WERI-Rb-1 (cell line): Measurements from ENCODE around the gene ZFR2.
A peak's percentile ranks its signal among the peaks of the same experiment; 100 is the strongest.

Source experiments
- DNase-seq: peaks from one replicate; pipeline ENCODE4 v3.0.0-alpha.2; 2020
- H3K27ac ChIP-seq: fragments of 250-450 bp; sonication (Bioruptor Pico); 2 replicates; pipeline ENCODE4 v1.5.1; 2020; ENCODE audit warnings: mild to moderate bottlenecking, moderate library complexity
- H3K27me3 ChIP-seq: fragments of 250-450 bp; sonication (Bioruptor Pico); 2 replicates; pipeline ENCODE4 v1.5.1; 2021; ENCODE audit warnings: mild to moderate bottlenecking, low read depth, moderate library complexity; ENCODE audit not compliant: insufficient read depth, severe bottlenecking
- H3K36me3 ChIP-seq: fragments of 250-450 bp; sonication (Bioruptor Pico); 2 replicates; pipeline ENCODE4 v1.5.1; 2020; ENCODE audit warnings: mild to moderate bottlenecking, moderate library complexity
- H3K4me3 ChIP-seq: 2 replicates; pipeline ENCODE4 v1.5.1; 2011; ENCODE audit warnings: low read depth, mild to moderate bottlenecking, control low read depth, low read length
- H3K9me3 ChIP-seq: fragments of 250-450 bp; sonication (Bioruptor Pico); 2 replicates; pipeline ENCODE4 v1.5.1; 2021; ENCODE audit warnings: mild to moderate bottlenecking, moderate library complexity; ENCODE audit not compliant: severe bottlenecking
- CTCF ChIP-seq: IDR thresholded peaks from 2 replicates; pipeline ENCODE4 v1.5.1; 2011; ENCODE audit warnings: low read depth, mild to moderate bottlenecking, control low read depth, inconsistent platforms, low read length

The ZFR2 gene

GRCh38 chr19:3868770-3869456 is at the start of gene ZFR2:
ZFR2 (minus strand) TSS chr19:3869038; CDS start chr19:3869017, 21 bp downstream.
- peak; percentile 22 for DNase-seq
- no peak for TF ChIP-seq CTCF
- Histone ChIP-seq H3K36me3 (no peaks in the 10 kb centered on the region), H3K27me3 (no peaks in the 10 kb centered on the region), H3K27ac (no peak within 1 kb of the TSS), H3K9me3 (no peaks in the 10 kb centered on the region), H3K4me3 (no peak within 1 kb of the TSS)

- no peak for DNase-seq
- no peak for TF ChIP-seq CTCF
- Histone ChIP-seq H3K9me3 (peaks cover 3% of the 10 kb centered on the region), H3K27me3 (no peaks in the 10 kb centered on the region), H3K4me3 (no peak overlapping the region), H3K27ac (no peak overlapping the region), H3K36me3 (peaks cover 73% of the 10 kb centered on the region)
Measured at GRCh38 chr19:3916033-3916432, 47.2 kb upstream of the ZFR2 start.

GRCh38 chr19:3914199-3914598 is 45.4 kb upstream of the ZFR2 start:
- no peak overlapping the region for H3K27ac ChIP-seq
- H3K27me3 ChIP-seq: no peaks in the 10 kb centered on the region
- peaks cover 16% of the 10 kb centered on the region for H3K9me3 ChIP-seq
- H3K36me3 ChIP-seq: peaks cover 74% of the 10 kb centered on the region
- no peak for TF ChIP-seq CTCF
- no peak overlapping the region for H3K4me3 ChIP-seq
- peak; percentile 19 for DNase-seq

- Histone ChIP-seq H3K36me3 (peaks cover 71% of the 10 kb centered on the region), H3K27ac (no peak overlapping the region), H3K4me3 (no peak overlapping the region), H3K27me3 (no peaks in the 10 kb centered on the region), H3K9me3 (peaks cover 16% of the 10 kb centered on the region)
- no peak for DNase-seq
- TF ChIP-seq CTCF: no peak
Measured at GRCh38 chr19:3910105-3910504, 41.3 kb upstream of the ZFR2 start.

GRCh38 chr19:3908266-3909054 is 39.6 kb upstream of the ZFR2 start:
- no peak overlapping the region for H3K27ac ChIP-seq
- peaks cover 16% of the 10 kb centered on the region for H3K9me3 ChIP-seq
- no peak for TF ChIP-seq CTCF
- peaks cover 78% of the 10 kb centered on the region for H3K36me3 ChIP-seq
- DNase-seq: no peak
- no peaks in the 10 kb centered on the region for H3K27me3 ChIP-seq
- H3K4me3 ChIP-seq: no peak overlapping the region
